ENCODE data around the gene ETNK2.

Gene ETNK2

GRCh38 chr1:204181116-204181515, 29.3 kb upstream of the ETNK2 start:
- Histone ChIP-seq H2AK5ac (ENCODE audit: low read depth, low read length) (no peak overlapping the region), H3K36me3 (replicated peaks in 1 of 2; ENCODE audit: control insufficient read depth in 2 of 2, insufficient read depth in 2 of 2, low read length in 2 of 2) (no peaks in the 10 kb centered on the region), H3K27ac (replicated peaks; ENCODE audit: low read length) (no peak overlapping the region), H3K4me1 (ENCODE audit: control insufficient read depth in 2 of 2, insufficient read depth in 1 of 2, low read depth in 1 of 2, low read length in 2 of 2) (peaks cover 0 to 1% of the 10 kb centered on the region in 2 donors), H3K18ac (ENCODE audit: low read length) (no peak overlapping the region), H2AFZ (ENCODE audit: low read length) (no peak overlapping the region), H3K14ac (ENCODE audit: low read length) (no peak overlapping the region), H3K9me3 (replicated peaks in 1 of 2; ENCODE audit: control insufficient read depth in 2 of 2, insufficient read depth in 1 of 2, low read depth in 1 of 2, low read length in 2 of 2) (no peaks in the 10 kb centered on the region), H2BK5ac (ENCODE audit: low read length) (no peak overlapping the region), H3K27me3 (ENCODE audit: control insufficient read depth in 3 of 3, insufficient read depth in 3 of 3, low read depth in 1 of 3, low read length in 3 of 3) (peaks cover 0 to 36% (median 0%) of the 10 kb centered on the region in 3 experiments), H3K9ac (ENCODE audit: low read depth, low read length, poor library complexity) (no peak overlapping the region), H2BK12ac (ENCODE audit: low read length) (no peak overlapping the region), H4K91ac (ENCODE audit: low read depth, low read length, poor library complexity) (no peak overlapping the region), H2BK120ac (ENCODE audit: low read depth, low read length) (no peak overlapping the region), H3K79me1 (ENCODE audit: low read depth, low read length) (no peaks in the 10 kb centered on the region), H3K4ac (ENCODE audit: low read length) (no peak overlapping the region), H2BK15ac (ENCODE audit: low read length) (no peak overlapping the region), H3K23ac (ENCODE audit: low read depth, low read length, poor library complexity) (no peak overlapping the region), H4K8ac (ENCODE audit: low read depth, low read length) (no peak overlapping the region), H3K4me3 (ENCODE audit: low read length in 2 of 2) (no peak overlapping the region), H3K4me2 (ENCODE audit: insufficient read depth, low read length, poor library complexity, severe bottlenecking) (no peak overlapping the region)
- no CpG with 5 or more reads among the region's 1 CpG for WGBS, 2 donors (ENCODE audit: extremely low coverage in 2 of 2, insufficient read length in 2 of 2, insufficient replicate concordance in 1 of 2)
- DNase-seq (ENCODE audit: low spot score): no peak

DNA sequence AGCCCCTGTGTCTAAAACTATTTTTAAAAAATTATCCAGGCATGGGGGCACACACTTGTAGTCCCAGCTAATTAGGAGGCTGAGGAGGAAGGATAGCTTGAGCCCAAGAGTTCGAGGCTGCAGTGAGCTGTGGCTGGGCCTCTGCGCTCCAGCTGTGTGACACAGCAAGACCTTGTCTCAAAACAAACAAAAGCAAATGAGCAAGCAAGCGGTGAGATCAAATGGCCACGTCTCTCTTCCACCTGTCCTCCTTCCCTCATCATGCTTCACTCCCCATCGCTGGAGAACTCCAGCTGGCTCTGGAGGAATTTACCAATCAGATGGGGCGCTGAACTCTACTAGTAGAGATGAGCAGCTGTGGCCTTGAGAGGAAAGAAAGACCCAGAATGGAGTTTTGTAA, 28.3 kb upstream of the ETNK2 start:
- no peak overlapping the region for H2AFZ ChIP-seq (ENCODE audit: low read length)
- no peak overlapping the region for H2BK12ac ChIP-seq (ENCODE audit: low read length)
- no peak overlapping the region for H3K4me2 ChIP-seq (ENCODE audit: insufficient read depth, low read length, poor library complexity, severe bottlenecking)
- no CpG with 5 or more reads among the region's 6 CpGs for WGBS, 2 donors (ENCODE audit: extremely low coverage in 2 of 2, insufficient read length in 2 of 2, insufficient replicate concordance in 1 of 2)
- H3K27ac ChIP-seq (replicated peaks; ENCODE audit: low read length): no peak overlapping the region
- no peaks in the 10 kb centered on the region for H3K79me1 ChIP-seq (ENCODE audit: low read depth, low read length)
- peaks cover 0 to 2% of the 10 kb centered on the region in 2 donors for H3K4me1 ChIP-seq (ENCODE audit: control insufficient read depth in 2 of 2, insufficient read depth in 1 of 2, low read depth in 1 of 2, low read length in 2 of 2)
- no peak overlapping the region for H4K8ac ChIP-seq (ENCODE audit: low read depth, low read length)
- H3K4ac ChIP-seq (ENCODE audit: low read length): no peak overlapping the region
- H3K4me3 ChIP-seq (ENCODE audit: low read length in 2 of 2): no peak overlapping the region
- H2AK5ac ChIP-seq (ENCODE audit: low read depth, low read length): no peak overlapping the region
- no peak for DNase-seq (ENCODE audit: low spot score)
- H3K14ac ChIP-seq (ENCODE audit: low read length): no peak overlapping the region
- H2BK15ac ChIP-seq (ENCODE audit: low read length): no peak overlapping the region
- H3K36me3 ChIP-seq (replicated peaks in 1 of 2; ENCODE audit: control insufficient read depth in 2 of 2, insufficient read depth in 2 of 2, low read length in 2 of 2): no peaks in the 10 kb centered on the region
- peaks cover 0 to 46% (median 0%) of the 10 kb centered on the region in 3 experiments for H3K27me3 ChIP-seq (ENCODE audit: control insufficient read depth in 3 of 3, insufficient read depth in 3 of 3, low read depth in 1 of 3, low read length in 3 of 3)
- H4K91ac ChIP-seq (ENCODE audit: low read depth, low read length, poor library complexity): no peak overlapping the region
- H2BK5ac ChIP-seq (ENCODE audit: low read length): no peak overlapping the region
- no peak overlapping the region for H3K18ac ChIP-seq (ENCODE audit: low read length)
- H3K9ac ChIP-seq (ENCODE audit: low read depth, low read length, poor library complexity): no peak overlapping the region
- no peak overlapping the region for H3K23ac ChIP-seq (ENCODE audit: low read depth, low read length, poor library complexity)
- no peak overlapping the region for H2BK120ac ChIP-seq (ENCODE audit: low read depth, low read length)
- H3K9me3 ChIP-seq (replicated peaks in 1 of 2; ENCODE audit: control insufficient read depth in 2 of 2, insufficient read depth in 1 of 2, low read depth in 1 of 2, low read length in 2 of 2): no peaks in the 10 kb centered on the region

GRCh38 chr1:204178487-204179281, 26.8 kb upstream of the ETNK2 start:
- Histone ChIP-seq H3K4ac (ENCODE audit: low read length) (no peak overlapping the region), H3K4me1 (ENCODE audit: control insufficient read depth in 2 of 2, insufficient read depth in 1 of 2, low read depth in 1 of 2, low read length in 2 of 2) (peaks cover 0 to 2% of the 10 kb centered on the region in 2 donors), H2AFZ (ENCODE audit: low read length) (no peak overlapping the region), H2BK12ac (ENCODE audit: low read length) (no peak overlapping the region), H4K91ac (ENCODE audit: low read depth, low read length, poor library complexity) (no peak overlapping the region), H3K18ac (ENCODE audit: low read length) (no peak overlapping the region), H3K9ac (ENCODE audit: low read depth, low read length, poor library complexity) (peak overlapping the region; percentile 26), H3K4me2 (ENCODE audit: insufficient read depth, low read length, poor library complexity, severe bottlenecking) (no peak overlapping the region), H3K36me3 (replicated peaks in 1 of 2; ENCODE audit: control insufficient read depth in 2 of 2, insufficient read depth in 2 of 2, low read length in 2 of 2) (no peaks in the 10 kb centered on the region), H3K4me3 (ENCODE audit: low read length in 2 of 2) (no peak overlapping the region), H3K27me3 (ENCODE audit: control insufficient read depth in 3 of 3, insufficient read depth in 3 of 3, low read depth in 1 of 3, low read length in 3 of 3) (peaks cover 0 to 53% (median 0%) of the 10 kb centered on the region in 3 experiments), H3K9me3 (replicated peaks in 1 of 2; ENCODE audit: control insufficient read depth in 2 of 2, insufficient read depth in 1 of 2, low read depth in 1 of 2, low read length in 2 of 2) (no peaks in the 10 kb centered on the region), H3K14ac (ENCODE audit: low read length) (no peak overlapping the region), H2BK120ac (ENCODE audit: low read depth, low read length) (no peak overlapping the region), H4K8ac (ENCODE audit: low read depth, low read length) (no peak overlapping the region), H2BK15ac (ENCODE audit: low read length) (no peak overlapping the region), H2AK5ac (ENCODE audit: low read depth, low read length) (no peak overlapping the region), H3K23ac (ENCODE audit: low read depth, low read length, poor library complexity) (no peak overlapping the region), H3K27ac (replicated peaks; ENCODE audit: low read length) (no peak overlapping the region), H2BK5ac (ENCODE audit: low read length) (no peak overlapping the region), H3K79me1 (ENCODE audit: low read depth, low read length) (no peaks in the 10 kb centered on the region)
- DNase-seq (ENCODE audit: low spot score): no peak
- WGBS, 2 donors (ENCODE audit: extremely low coverage in 2 of 2, insufficient read length in 2 of 2, insufficient replicate concordance in 1 of 2): no CpG with 5 or more reads among the region's 7 CpGs

DNA sequence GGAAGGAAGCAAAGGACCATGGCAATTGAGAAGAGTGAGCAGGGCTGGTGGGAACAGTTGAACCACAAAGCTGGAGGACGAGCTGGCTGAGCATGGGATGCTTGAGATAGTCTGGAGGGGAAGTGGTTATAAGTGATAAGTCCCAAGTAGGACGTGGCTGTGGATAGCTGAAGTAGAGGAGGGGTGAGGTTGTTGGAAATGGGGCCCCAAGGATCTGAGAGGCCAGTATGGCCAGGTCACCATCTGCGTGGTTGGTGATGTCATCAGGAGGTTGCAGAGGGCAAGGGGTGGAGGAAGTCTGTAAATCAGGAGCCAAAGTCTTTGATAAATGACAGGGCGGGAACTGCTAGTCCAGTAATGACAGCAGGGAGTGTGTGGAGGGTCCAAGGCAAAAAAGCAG, 25.3 kb upstream of the ETNK2 start:
- H3K4me3 ChIP-seq (ENCODE audit: low read length in 2 of 2): no peak overlapping the region
- H3K4me2 ChIP-seq (ENCODE audit: insufficient read depth, low read length, poor library complexity, severe bottlenecking): no peak overlapping the region
- no peak overlapping the region for H3K4ac ChIP-seq (ENCODE audit: low read length)
- DNase-seq (ENCODE audit: low spot score): no peak
- H4K8ac ChIP-seq (ENCODE audit: low read depth, low read length): no peak overlapping the region
- H3K9ac ChIP-seq (ENCODE audit: low read depth, low read length, poor library complexity): no peak overlapping the region
- H3K9me3 ChIP-seq (replicated peaks in 1 of 2; ENCODE audit: control insufficient read depth in 2 of 2, insufficient read depth in 1 of 2, low read depth in 1 of 2, low read length in 2 of 2): no peaks in the 10 kb centered on the region
- H3K27me3 ChIP-seq (ENCODE audit: control insufficient read depth in 3 of 3, insufficient read depth in 3 of 3, low read depth in 1 of 3, low read length in 3 of 3): peaks cover 0 to 57% (median 0%) of the 10 kb centered on the region in 3 experiments
- H3K23ac ChIP-seq (ENCODE audit: low read depth, low read length, poor library complexity): no peak overlapping the region
- H3K27ac ChIP-seq (replicated peaks; ENCODE audit: low read length): no peak overlapping the region
- H2BK15ac ChIP-seq (ENCODE audit: low read length): no peak overlapping the region
- no peaks in the 10 kb centered on the region for H3K36me3 ChIP-seq (replicated peaks in 1 of 2; ENCODE audit: control insufficient read depth in 2 of 2, insufficient read depth in 2 of 2, low read length in 2 of 2)
- H2BK12ac ChIP-seq (ENCODE audit: low read length): no peak overlapping the region
- H2AK5ac ChIP-seq (ENCODE audit: low read depth, low read length): no peak overlapping the region
- no peaks in the 10 kb centered on the region for H3K79me1 ChIP-seq (ENCODE audit: low read depth, low read length)
- H4K91ac ChIP-seq (ENCODE audit: low read depth, low read length, poor library complexity): no peak overlapping the region
- peaks cover 0 to 2% of the 10 kb centered on the region in 2 donors for H3K4me1 ChIP-seq (ENCODE audit: control insufficient read depth in 2 of 2, insufficient read depth in 1 of 2, low read depth in 1 of 2, low read length in 2 of 2)
- H2AFZ ChIP-seq (ENCODE audit: low read length): no peak overlapping the region
- no CpG with 5 or more reads among the region's 4 CpGs for WGBS, 2 donors (ENCODE audit: extremely low coverage in 2 of 2, insufficient read length in 2 of 2, insufficient replicate concordance in 1 of 2)
- H2BK120ac ChIP-seq (ENCODE audit: low read depth, low read length): no peak overlapping the region
- H2BK5ac ChIP-seq (ENCODE audit: low read length): no peak overlapping the region
- H3K14ac ChIP-seq (ENCODE audit: low read length): no peak overlapping the region
- no peak overlapping the region for H3K18ac ChIP-seq (ENCODE audit: low read length)

Measured in neuronal stem cell (in vitro differentiated cells).